T-cell (primary cell): Measurements from ENCODE around the gene GPR158. TPM values are rescaled to one million over a fixed set of nuclear protein-coding genes. Genes with fewer than 3 reads are reported as not detected.

Source experiments
- ATAC-seq, 4 experiments: fragments of 200-7000 bp in 3 of 4; fragments of 150-1000 bp in 1 of 4; cut with Tn5 transposase; replicated peaks in 1 of 4; 1 replicate in 3 of 4; 2 replicates in 1 of 4; pipeline ENCODE4 v1.10.0; 2021; ENCODE audit warnings: moderate library complexity in 3 of 4, mild to moderate bottlenecking in 2 of 4, moderate number of reproducible peaks in 1 of 4
- CTCF ChIA-PET, 2 donors: fragments of 300-600 bp; sonication (Branson Sonifier 250); formaldehyde crosslinking; loops; one replicate each; lab custom pipeline; 2022; ENCODE audit warnings: antibody characterized with exemption in 2 of 2; lab: Charles Lee
- POLR2A ChIA-PET, 2 donors: fragments of 300-600 bp; sonication (Branson Sonifier 250); formaldehyde crosslinking; loops; one replicate each; lab custom pipeline; 2022; ENCODE audit warnings: antibody characterized with exemption in 2 of 2; lab: Charles Lee
- DNase-seq, 35 experiments: peaks; one replicate each; pipeline versions ENCODE4 v3.0.0 to v3.0.0-alpha.2; 2013 to 2023
- H3K27ac ChIP-seq: one replicate; pipeline ENCODE4 v1.5.1; 2013; ENCODE audit warnings: low read length
- H3K27me3 ChIP-seq, 2 experiments: replicated peaks in 1 of 2; 1 replicate in 1 of 2; 2 replicates in 1 of 2; pipeline versions ENCODE4 v1.6.1 to v1.7.0; 2013; ENCODE audit warnings: low read length in 1 of 2, mixed read lengths in 1 of 2; ENCODE audit not compliant: control insufficient read depth in 2 of 2, insufficient read depth in 2 of 2; ENCODE audit errors: extremely low read depth in 1 of 2
- H3K36me3 ChIP-seq, 2 donors: 1 replicate in 1 of 2; 2 replicates in 1 of 2; pipeline versions ENCODE4 v1.6.1 to v1.7.0; 2013; ENCODE audit warnings: low read length in 1 of 2; ENCODE audit not compliant: control insufficient read depth in 2 of 2, insufficient read depth in 1 of 2; ENCODE audit errors: extremely low read depth in 1 of 2
- H3K4me1 ChIP-seq, 2 experiments: 1 replicate in 1 of 2; 2 replicates in 1 of 2; pipeline versions ENCODE4 v1.6.1 to v1.7.0; 2013; ENCODE audit warnings: low read length in 2 of 2, mixed read lengths in 1 of 2; ENCODE audit not compliant: insufficient read depth in 2 of 2, control insufficient read depth in 1 of 2; ENCODE audit errors: extremely low read depth in 1 of 2
- H3K4me3 ChIP-seq, 2 donors: 1 replicate in 1 of 2; 2 replicates in 1 of 2; pipeline versions ENCODE4 v1.5.1 to v1.7.0; 2013; ENCODE audit warnings: mild to moderate bottlenecking in 2 of 2, low read length in 1 of 2, moderate library complexity in 1 of 2; ENCODE audit not compliant: control insufficient read depth in 1 of 2; ENCODE audit errors: extremely low read depth in 1 of 2
- H3K9me3 ChIP-seq: 2 replicates; pipeline ENCODE4 v1.7.0; 2013
- H3K27ac Mint-ChIP-seq, 2 donors: one replicate each; pipeline ENCODE4 v1.8.0; 2020 to 2021; ENCODE audit warnings: mild to moderate bottlenecking in 2 of 2, mixed read lengths in 2 of 2
- H3K27me3 Mint-ChIP-seq, 2 donors: one replicate each; pipeline ENCODE4 v1.8.0; 2021 to 2022; ENCODE audit warnings: mixed read lengths in 2 of 2
- H3K36me3 Mint-ChIP-seq: one replicate; pipeline ENCODE4 v1.8.0; 2021; ENCODE audit warnings: mixed read lengths
- H3K4me1 Mint-ChIP-seq, 3 donors: one replicate each; pipeline ENCODE4 v1.8.0; 2020 to 2022; ENCODE audit warnings: mixed read lengths in 3 of 3, mild to moderate bottlenecking in 1 of 3
- H3K4me3 Mint-ChIP-seq, 3 donors: one replicate each; pipeline ENCODE4 v1.8.0; 2020 to 2022; ENCODE audit warnings: mild to moderate bottlenecking in 3 of 3, mixed read lengths in 3 of 3, moderate library complexity in 3 of 3
- H3K9me3 Mint-ChIP-seq, 3 donors: one replicate each; pipeline ENCODE4 v1.8.0; 2020 to 2022; ENCODE audit warnings: mixed read lengths in 3 of 3
- WGBS: methylation state at CpG from one replicate; pipeline ENCODE4 v1.1.5; 2013; ENCODE audit warnings: missing lambda C conversion rate; ENCODE audit not compliant: insufficient coverage; 5-methylcytosine and 5-hydroxymethylcytosine counted together
- total RNA-seq, 35 experiments: library from RNA in 6 of 35; stranded (reverse) in 6 of 35; fragments of 120-200 nt in 1 of 35; gene quantifications; one replicate each; pipeline versions ENCODE4 v1.2.1 to v1.2.4 and lab custom pipeline; 2013 to 2026

Gene GPR158
- total RNA-seq, 5 donors from 2014 or later (not counting 1 experiment from before 2014, with no cell fraction given): not detected

DNA sequence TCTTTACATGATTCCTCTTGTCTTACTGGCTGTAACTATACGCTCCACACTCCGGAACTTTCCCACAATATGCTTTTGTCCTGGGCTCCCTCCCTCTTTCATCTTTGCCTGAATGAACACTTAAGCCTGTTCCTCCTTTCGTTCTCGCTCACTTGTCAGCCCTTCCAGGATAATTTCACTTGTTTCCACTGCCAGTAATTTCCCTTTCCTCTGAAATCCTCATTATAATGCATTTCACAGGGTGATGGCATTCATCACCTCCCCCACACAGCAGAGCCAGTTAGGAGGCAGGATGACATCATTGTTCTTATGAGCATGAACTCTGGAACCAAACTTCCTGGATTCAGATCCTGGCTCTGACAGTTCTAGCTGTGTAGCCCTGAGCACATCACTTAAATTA lies 372.6 kb downstream of the GPR158 start:
- Histone ChIP-seq H3K36me3 (no peaks in the 10 kb centered on the region), H3K4me3 (no peak overlapping the region), H3K27me3 (no peaks in the 10 kb centered on the region), H3K9me3 (no peaks in the 10 kb centered on the region), H3K4me1 (no peaks in the 10 kb centered on the region), H3K27ac (no peak overlapping the region)
- 57% methylated on average over 4 of the region's 4 CpGs for WGBS
- ChIA-PET POLR2A (no interaction called here), CTCF (no interaction called here)
- no peak overlapping the region for H3K4me3 Mint-ChIP-seq
- H3K27ac Mint-ChIP-seq: no peak overlapping the region
- ATAC-seq (no peak), DNase-seq (no peak)
- H3K27me3 Mint-ChIP-seq: no peaks in the 10 kb centered on the region
- no peaks in the 10 kb centered on the region for H3K36me3 Mint-ChIP-seq
- H3K4me1 Mint-ChIP-seq: no peaks in the 10 kb centered on the region
- H3K9me3 Mint-ChIP-seq: peaks cover 0 to 15% (median 12%) of the 10 kb centered on the region in 3 donors

DNA sequence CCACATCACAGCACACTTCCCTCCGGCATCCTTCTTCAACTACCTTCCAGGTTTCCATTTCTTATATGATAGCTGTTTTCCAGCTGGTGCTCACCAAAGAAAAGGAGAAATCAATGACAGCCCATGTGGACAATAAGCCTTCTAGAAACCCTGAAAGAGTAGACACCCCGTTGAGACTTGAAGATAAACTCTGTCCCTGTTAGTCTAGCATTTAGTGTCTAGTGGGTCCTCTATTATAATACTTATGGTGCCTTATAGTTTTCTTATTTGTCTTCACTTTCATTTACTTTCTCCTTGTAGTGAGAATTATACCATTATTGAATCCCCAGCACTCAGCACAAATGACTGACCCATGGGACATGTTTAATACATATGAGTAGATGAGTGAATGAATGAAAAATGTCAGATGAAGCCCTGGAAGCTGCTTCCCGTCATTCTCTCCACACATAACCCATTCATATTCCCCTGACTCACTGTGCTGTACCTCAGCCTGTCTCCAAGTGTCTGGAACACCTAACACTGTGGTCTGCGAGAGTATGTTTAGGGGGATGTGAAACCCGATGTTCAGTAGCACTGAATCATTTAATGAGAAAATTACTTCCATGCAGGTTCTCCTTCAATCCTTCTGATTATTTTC lies 377.6 kb downstream of the GPR158 start:
- Mint-ChIP-seq H3K27me3 (no peaks in the 10 kb centered on the region), H3K4me1 (no peaks in the 10 kb centered on the region), H3K9me3 (peaks cover 0 to 2% (median 1%) of the 10 kb centered on the region in 3 donors), H3K36me3 (no peaks in the 10 kb centered on the region), H3K4me3 (no peak overlapping the region), H3K27ac (no peak overlapping the region)
- no peaks in the 10 kb centered on the region for H3K9me3 ChIP-seq
- WGBS: 83% methylated on average over 1 of the region's 5 CpGs
- no peaks in the 10 kb centered on the region for H3K4me1 ChIP-seq
- H3K27me3 ChIP-seq: no peaks in the 10 kb centered on the region
- ChIA-PET CTCF (no interaction called here), POLR2A (no interaction called here)
- H3K36me3 ChIP-seq: no peaks in the 10 kb centered on the region
- ATAC-seq: no peak
- no peak for DNase-seq
- H3K27ac ChIP-seq: no peak overlapping the region
- no peak overlapping the region for H3K4me3 ChIP-seq

DNA sequence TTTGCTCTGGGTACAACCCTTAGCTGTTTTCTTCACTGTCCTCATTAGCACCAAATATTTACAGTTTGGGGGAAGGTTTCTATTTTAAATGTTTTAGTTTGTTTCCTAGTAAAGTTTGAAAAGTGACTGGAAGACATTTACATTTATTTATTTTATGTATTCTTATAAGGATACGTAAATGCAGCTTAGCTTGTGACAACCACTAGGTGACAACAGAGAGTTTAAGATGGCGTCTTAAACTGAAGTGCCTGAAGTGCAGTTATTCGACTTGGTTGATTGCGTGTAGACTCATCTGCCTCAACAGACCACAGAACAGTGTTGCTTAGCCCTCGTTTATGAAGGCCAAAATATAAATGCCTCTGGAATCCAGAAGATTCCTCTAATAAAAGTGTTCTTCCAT lies 381.1 kb downstream of the GPR158 start:
- ChIA-PET POLR2A (no interaction called here), CTCF (no interaction called here)
- ATAC-seq (no peak), DNase-seq (no peak)
- Mint-ChIP-seq H3K27me3 (no peaks in the 10 kb centered on the region), H3K4me3 (no peak overlapping the region), H3K4me1 (no peaks in the 10 kb centered on the region), H3K27ac (no peak overlapping the region), H3K9me3 (peaks cover 0 to 3% (median 0%) of the 10 kb centered on the region in 3 donors), H3K36me3 (no peaks in the 10 kb centered on the region)
- Histone ChIP-seq H3K4me3 (no peak overlapping the region), H3K36me3 (no peaks in the 10 kb centered on the region), H3K27ac (no peak overlapping the region), H3K27me3 (no peaks in the 10 kb centered on the region), H3K9me3 (no peaks in the 10 kb centered on the region), H3K4me1 (no peaks in the 10 kb centered on the region)
- WGBS: 80% methylated on average over 4 of the region's 5 CpGs

DNA sequence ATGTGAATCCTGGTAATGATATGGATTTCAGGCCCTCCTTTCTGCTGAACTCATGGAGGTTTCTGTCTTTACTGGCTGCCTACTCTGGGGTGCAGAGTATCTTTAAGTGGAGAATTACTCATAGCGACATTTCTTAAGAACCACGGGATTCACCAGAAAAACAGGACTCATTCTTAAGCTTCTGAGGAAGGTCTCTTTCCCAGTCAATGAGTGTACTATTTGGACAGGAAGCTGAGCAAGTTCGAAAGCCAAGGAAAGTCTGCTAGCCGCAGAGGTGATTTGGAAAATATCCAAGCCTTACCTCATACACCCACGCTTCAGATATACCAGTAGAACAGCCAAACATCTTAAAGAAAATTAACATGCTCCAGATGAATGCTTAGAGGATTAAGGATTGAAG lies 381.7 kb downstream of the GPR158 start:
- no peak overlapping the region for H3K27ac Mint-ChIP-seq
- ATAC-seq: no peak
- Histone ChIP-seq H3K27ac (no peak overlapping the region), H3K36me3 (no peaks in the 10 kb centered on the region), H3K4me1 (no peaks in the 10 kb centered on the region), H3K4me3 (no peak overlapping the region), H3K9me3 (no peaks in the 10 kb centered on the region), H3K27me3 (no peaks in the 10 kb centered on the region)
- H3K36me3 Mint-ChIP-seq: no peaks in the 10 kb centered on the region
- CTCF ChIA-PET: no interaction called here
- no peaks in the 10 kb centered on the region for H3K27me3 Mint-ChIP-seq
- H3K9me3 Mint-ChIP-seq: peaks cover 0 to 3% (median 0%) of the 10 kb centered on the region in 3 donors
- POLR2A ChIA-PET: no interaction called here
- H3K4me3 Mint-ChIP-seq: no peak overlapping the region
- no CpG with 5 or more reads among the region's 5 CpGs for WGBS
- no peaks in the 10 kb centered on the region for H3K4me1 Mint-ChIP-seq
- no peak for DNase-seq

DNA sequence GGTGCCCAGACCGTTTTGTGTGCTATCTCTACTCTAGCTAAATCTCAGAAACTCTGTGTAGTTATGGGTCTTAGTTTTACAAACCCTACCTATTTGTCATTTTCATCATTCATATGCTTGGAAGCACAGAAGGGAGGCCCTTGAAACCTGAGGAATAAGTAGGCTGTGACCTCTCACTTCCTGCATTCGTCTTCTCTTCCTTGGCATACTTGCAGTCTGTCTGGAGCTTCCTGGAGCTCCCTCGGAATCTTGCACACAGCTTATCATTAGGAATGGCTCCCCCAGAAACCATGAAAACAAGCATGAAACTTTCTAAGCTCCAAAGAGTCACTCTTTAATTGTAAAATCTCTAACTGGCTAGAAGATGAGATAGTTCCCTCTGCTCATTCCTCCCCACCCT lies 382.3 kb downstream of the GPR158 start:
- no peaks in the 10 kb centered on the region for H3K27me3 Mint-ChIP-seq
- Histone ChIP-seq H3K9me3 (no peaks in the 10 kb centered on the region), H3K4me1 (no peaks in the 10 kb centered on the region), H3K4me3 (no peak overlapping the region), H3K36me3 (no peaks in the 10 kb centered on the region), H3K27me3 (no peaks in the 10 kb centered on the region), H3K27ac (no peak overlapping the region)
- no peak overlapping the region for H3K27ac Mint-ChIP-seq
- H3K36me3 Mint-ChIP-seq: no peaks in the 10 kb centered on the region
- no CpG with 5 or more reads among the region's 3 CpGs for WGBS
- CTCF ChIA-PET: no interaction called here
- ATAC-seq: no peak
- H3K9me3 Mint-ChIP-seq: peaks cover 0 to 3% (median 0%) of the 10 kb centered on the region in 3 donors
- DNase-seq: no peak
- no peak overlapping the region for H3K4me3 Mint-ChIP-seq
- H3K4me1 Mint-ChIP-seq: no peaks in the 10 kb centered on the region
- POLR2A ChIA-PET: no interaction called here

DNA sequence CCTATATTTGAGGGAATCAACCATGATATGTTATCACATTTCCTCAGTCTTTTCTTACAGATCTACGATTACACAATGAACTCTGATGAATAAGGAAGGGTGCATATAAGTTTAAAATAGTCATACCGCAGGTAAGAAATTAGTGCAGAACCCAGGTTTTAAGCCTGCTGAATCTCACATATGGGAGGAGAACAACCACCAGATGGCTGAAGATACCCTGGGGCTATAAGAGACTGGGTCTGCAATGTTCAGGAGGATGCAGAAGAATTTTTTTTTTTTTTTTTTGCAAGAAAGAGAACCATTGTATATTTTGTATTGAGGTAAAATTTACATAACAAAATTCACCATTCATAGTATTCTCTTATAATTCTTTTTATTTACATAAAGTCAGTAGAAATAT lies 387.0 kb downstream of the GPR158 start:
- Histone ChIP-seq H3K36me3 (no peaks in the 10 kb centered on the region), H3K27me3 (no peaks in the 10 kb centered on the region), H3K9me3 (no peaks in the 10 kb centered on the region), H3K4me3 (no peak overlapping the region), H3K27ac (no peak overlapping the region), H3K4me1 (no peaks in the 10 kb centered on the region)
- no peaks in the 10 kb centered on the region for H3K27me3 Mint-ChIP-seq
- no peak for DNase-seq
- peaks cover 0 to 8% (median 3%) of the 10 kb centered on the region in 3 donors for H3K9me3 Mint-ChIP-seq
- no peak overlapping the region for H3K4me3 Mint-ChIP-seq
- WGBS: 100% methylated on average over 1 of the region's 2 CpGs
- H3K27ac Mint-ChIP-seq: no peak overlapping the region
- no peak for ATAC-seq
- no peaks in the 10 kb centered on the region for H3K36me3 Mint-ChIP-seq
- POLR2A ChIA-PET: no interaction called here
- no peaks in the 10 kb centered on the region for H3K4me1 Mint-ChIP-seq
- CTCF ChIA-PET: no interaction called here

DNA sequence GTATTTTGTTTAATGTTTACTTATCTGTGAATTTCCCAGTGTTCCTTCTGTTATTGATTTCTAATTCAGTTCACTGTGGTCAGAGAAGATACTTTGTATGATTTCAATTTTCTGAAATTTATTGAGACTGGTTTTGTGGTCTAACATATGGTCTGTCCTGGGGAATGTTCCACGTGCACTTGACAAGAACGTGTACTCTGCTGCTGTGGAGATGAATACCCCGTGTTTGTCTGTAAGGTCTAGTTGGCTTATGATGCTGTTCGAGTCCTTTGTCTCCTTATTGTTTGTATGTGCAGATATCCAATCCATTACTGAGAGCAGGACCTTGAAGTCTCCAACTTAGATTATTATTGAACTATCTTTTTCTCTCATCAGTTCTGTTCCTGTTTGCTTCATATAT lies 387.7 kb downstream of the GPR158 start:
- no peaks in the 10 kb centered on the region for H3K36me3 ChIP-seq
- H3K4me1 ChIP-seq: no peaks in the 10 kb centered on the region
- ATAC-seq (no peak), DNase-seq (no peak)
- Mint-ChIP-seq H3K27ac (no peak overlapping the region), H3K27me3 (no peaks in the 10 kb centered on the region), H3K4me3 (no peak overlapping the region), H3K4me1 (no peaks in the 10 kb centered on the region), H3K9me3 (peaks cover 0 to 8% (median 3%) of the 10 kb centered on the region in 3 donors), H3K36me3 (no peaks in the 10 kb centered on the region)
- POLR2A ChIA-PET: no interaction called here
- H3K9me3 ChIP-seq: no peaks in the 10 kb centered on the region
- no peaks in the 10 kb centered on the region for H3K27me3 ChIP-seq
- WGBS: no CpG with 5 or more reads among the region's 4 CpGs
- H3K4me3 ChIP-seq: no peak overlapping the region
- CTCF ChIA-PET: no interaction called here
- H3K27ac ChIP-seq: no peak overlapping the region
